Breast epithelium (tissue), 4 donors: ENCODE data around the gene SHISA2. TPM values are rescaled to one million over a fixed set of nuclear protein-coding genes. Genes with fewer than 3 reads are reported as not detected.

Experiments
- DNase-seq, 2 donors: peaks; one replicate each; pipeline ENCODE4 v3.0.0-alpha.2; 2019; ENCODE audit warnings: low spot score in 2 of 2
- H3K27ac ChIP-seq, 2 donors: fragments of 200-600 bp; sonication (generic) in 1 of 2; one replicate each; pipeline ENCODE4 v1.5.1; 2016 to 2019; ENCODE audit warnings: mild to moderate bottlenecking in 1 of 2
- H3K27me3 ChIP-seq, 2 donors: fragments of 200-600 bp; sonication (generic) in 1 of 2; one replicate each; pipeline versions ENCODE4 v1.5.1 to v1.6.0; 2017 to 2019; ENCODE audit warnings: control low read depth in 1 of 2, mild to moderate bottlenecking in 1 of 2
- H3K36me3 ChIP-seq: fragments of 200-600 bp; one replicate; pipeline ENCODE4 v1.5.1; 2019
- H3K4me1 ChIP-seq, 2 donors: fragments of 200-600 bp; sonication (generic); one replicate each; pipeline ENCODE4 v1.5.1; 2016 to 2019; ENCODE audit warnings: control low read depth in 1 of 2
- H3K4me3 ChIP-seq, 3 donors: fragments of 200-600 bp; sonication (generic); 1 replicate in 2 of 3; 2 replicates in 1 of 3; pipeline ENCODE4 v1.5.1; 2016 to 2019; ENCODE audit warnings: mild to moderate bottlenecking in 3 of 3, moderate library complexity in 2 of 3
- H3K9me3 ChIP-seq, 2 donors: fragments of 200-600 bp; sonication (generic) in 1 of 2; one replicate each; pipeline ENCODE4 v1.5.1; 2016 to 2019; ENCODE audit warnings: control low read depth in 1 of 2
- POLR2A ChIP-seq: fragments of 450-650 bp; IDR thresholded peaks from one replicate; pipeline ENCODE4 v1.6.1; 2016; ENCODE audit warnings: antibody characterized with exemption, mild to moderate bottlenecking, moderate library complexity
- POLR2AphosphoS5 ChIP-seq, 3 donors: sonication (generic); formaldehyde crosslinking; IDR thresholded peaks; one replicate each; pipeline ENCODE4 v1.6.1; 2017; ENCODE audit warnings: antibody characterized with exemption in 3 of 3
- intact Hi-C: fragments of 100-400 bp; cut with DNase I; formaldehyde crosslinking; loops from one replicate; pipeline ENCODE4 v1.15.1; 2023; ENCODE audit warnings: low total_unique reads
- total RNA-seq, 3 donors: library from RNA; depleted of rRNA; stranded (reverse); fragments of >200 nt; gene quantifications; one replicate each; pipeline ENCODE4 v1.1.0, GENCODE V29; 2016
- TF ChIP-seq, protein P1 (sequence below), 3 donors: fragments of 450-650 bp; IDR thresholded peaks; one replicate each; pipeline ENCODE4 v1.5.1; 2016 to 2017; ENCODE audit warnings: antibody characterized with exemption in 3 of 3, mild to moderate bottlenecking in 3 of 3, moderate library complexity in 3 of 3

The SHISA2 gene
- total RNA-seq, 3 donors from 2014 or later = 0.64 to 43.8 (median 2.6) TPM

DNA sequence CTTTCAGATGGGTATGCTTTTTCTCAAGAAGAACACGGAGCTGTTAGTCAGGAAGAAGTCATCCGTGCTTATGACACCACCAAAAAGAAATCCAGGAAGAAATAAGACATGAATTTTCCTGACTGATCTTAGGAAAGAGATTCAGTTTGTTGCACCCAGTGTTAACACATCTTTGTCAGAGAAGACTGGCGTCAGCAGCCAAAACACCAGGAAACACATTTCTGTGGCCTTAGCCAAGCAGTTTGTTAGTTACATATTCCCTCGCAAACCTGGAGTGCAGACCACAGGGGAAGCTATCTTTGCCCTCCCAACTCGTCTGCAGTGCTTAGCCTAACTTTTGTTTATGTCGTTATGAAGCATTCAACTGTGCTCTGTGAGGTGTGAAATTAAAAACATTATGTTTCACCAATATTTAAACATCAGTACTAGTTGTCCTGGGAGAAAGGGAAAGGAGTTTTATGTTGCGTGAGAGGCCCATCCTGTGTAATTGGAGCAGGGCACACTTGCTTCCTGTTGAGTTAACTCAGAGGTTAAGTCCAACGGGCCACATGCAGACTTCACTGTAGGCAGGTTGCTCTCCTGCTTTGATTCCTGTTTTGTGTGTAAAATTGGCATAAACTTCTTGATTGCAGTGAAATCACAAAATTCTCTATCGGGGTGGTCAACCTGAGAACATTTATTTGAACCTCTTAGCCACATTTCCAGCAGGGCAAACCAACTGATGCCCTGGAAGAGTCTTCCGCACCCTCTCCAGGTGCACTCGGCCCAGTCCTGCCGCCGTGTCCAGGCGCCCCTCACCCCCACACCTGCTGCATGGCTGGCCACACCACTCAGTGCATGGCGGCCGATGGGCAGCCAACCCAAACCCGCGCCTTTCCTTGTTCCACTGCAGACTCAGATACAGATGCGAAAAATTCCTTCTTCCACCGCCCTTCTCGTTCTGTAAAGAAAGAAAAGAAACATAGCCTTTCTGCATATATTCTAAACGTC lies 31.6 kb downstream of the SHISA2 start:
- H3K36me3 ChIP-seq = no peaks in the 10 kb centered on the region
- no peak for DNase-seq
- TF ChIP-seq POLR2A (no peak), POLR2AphosphoS5 (IDR thresholded peaks at IDR 0.05) (no peak)
- TF ChIP-seq, protein P1, sequence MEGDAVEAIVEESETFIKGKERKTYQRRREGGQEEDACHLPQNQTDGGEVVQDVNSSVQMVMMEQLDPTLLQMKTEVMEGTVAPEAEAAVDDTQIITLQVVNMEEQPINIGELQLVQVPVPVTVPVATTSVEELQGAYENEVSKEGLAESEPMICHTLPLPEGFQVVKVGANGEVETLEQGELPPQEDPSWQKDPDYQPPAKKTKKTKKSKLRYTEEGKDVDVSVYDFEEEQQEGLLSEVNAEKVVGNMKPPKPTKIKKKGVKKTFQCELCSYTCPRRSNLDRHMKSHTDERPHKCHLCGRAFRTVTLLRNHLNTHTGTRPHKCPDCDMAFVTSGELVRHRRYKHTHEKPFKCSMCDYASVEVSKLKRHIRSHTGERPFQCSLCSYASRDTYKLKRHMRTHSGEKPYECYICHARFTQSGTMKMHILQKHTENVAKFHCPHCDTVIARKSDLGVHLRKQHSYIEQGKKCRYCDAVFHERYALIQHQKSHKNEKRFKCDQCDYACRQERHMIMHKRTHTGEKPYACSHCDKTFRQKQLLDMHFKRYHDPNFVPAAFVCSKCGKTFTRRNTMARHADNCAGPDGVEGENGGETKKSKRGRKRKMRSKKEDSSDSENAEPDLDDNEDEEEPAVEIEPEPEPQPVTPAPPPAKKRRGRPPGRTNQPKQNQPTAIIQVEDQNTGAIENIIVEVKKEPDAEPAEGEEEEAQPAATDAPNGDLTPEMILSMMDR (IDR thresholded peaks at IDR 0.05) = no peak
- H3K4me1 ChIP-seq = no peaks in the 10 kb centered on the region
- intact Hi-C loops = no loop called here
- H3K27me3 ChIP-seq = peaks cover 0 to 2% of the 10 kb centered on the region in 2 donors
- no peaks in the 10 kb centered on the region for H3K9me3 ChIP-seq
- no peak overlapping the region for H3K4me3 ChIP-seq
- no peak overlapping the region for H3K27ac ChIP-seq

DNA sequence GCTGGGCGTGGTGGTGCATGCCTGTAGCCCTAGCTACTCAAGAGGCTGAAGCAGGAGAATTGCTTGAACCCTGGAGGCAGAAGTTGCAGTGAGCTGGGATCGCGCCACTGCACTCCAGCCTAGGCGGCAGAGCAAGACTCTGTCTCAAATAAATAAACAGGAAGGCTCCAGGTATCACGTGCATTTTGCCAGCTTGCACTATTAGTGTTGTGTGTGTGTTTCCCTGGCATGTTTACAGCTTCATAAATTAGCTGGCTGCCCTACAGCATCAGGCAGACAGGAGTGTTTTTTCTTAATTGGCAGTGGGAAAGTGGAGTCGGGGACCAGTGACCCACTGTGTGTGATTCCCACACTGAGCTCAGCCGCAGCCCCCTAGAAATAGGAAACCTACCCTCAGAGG lies 32.6 kb downstream of the SHISA2 start:
- Histone ChIP-seq H3K36me3 (no peaks in the 10 kb centered on the region), H3K27ac (no peak overlapping the region), H3K4me1 (no peaks in the 10 kb centered on the region), H3K9me3 (no peaks in the 10 kb centered on the region), H3K27me3 (peaks cover 0 to 2% of the 10 kb centered on the region in 2 donors), H3K4me3 (no peak overlapping the region)
- intact Hi-C loops = no loop called here
- DNase-seq = no peak
- TF ChIP-seq, protein P1 (IDR thresholded peaks at IDR 0.05) = no peak
- TF ChIP-seq POLR2A (no peak), POLR2AphosphoS5 (IDR thresholded peaks at IDR 0.05) (no peak)

DNA sequence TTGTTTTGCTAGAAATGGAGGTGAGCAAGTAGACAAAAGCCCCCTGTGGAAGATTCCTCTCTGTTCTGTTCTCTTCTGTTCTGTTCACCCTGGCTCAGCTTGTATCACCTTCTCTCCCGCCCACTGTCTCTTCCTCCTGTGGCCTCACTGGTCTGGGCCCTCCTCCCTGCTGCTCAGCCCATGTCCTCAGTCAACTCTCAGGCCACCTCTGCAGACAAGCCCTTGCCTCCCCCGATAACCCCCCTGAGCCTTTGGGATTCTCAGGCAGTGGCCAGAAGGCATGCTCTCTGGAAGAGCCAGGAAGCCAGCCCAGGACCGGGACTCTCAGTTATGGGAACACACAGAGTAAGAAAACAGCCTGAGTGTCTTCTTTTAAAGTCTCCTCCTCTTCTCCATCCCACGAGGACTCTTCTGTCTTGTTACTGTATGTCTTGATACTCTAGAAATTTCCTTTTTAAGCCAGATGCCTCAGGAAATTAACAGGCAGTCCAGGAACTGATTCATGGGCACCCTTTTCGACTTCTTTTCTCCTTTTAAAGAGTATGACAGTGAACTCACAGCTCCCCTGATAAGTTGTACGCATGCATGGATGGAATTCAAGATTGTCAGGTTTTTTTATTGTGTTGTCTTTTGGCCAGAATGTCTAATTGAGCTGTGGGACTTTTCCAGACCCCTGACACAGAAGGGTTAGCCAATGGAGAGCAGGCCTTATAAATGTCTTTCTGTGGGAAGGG lies 33.7 kb downstream of the SHISA2 start:
- Histone ChIP-seq H3K4me3 (no peak overlapping the region), H3K36me3 (no peaks in the 10 kb centered on the region), H3K27me3 (peaks cover 0 to 2% of the 10 kb centered on the region in 2 donors), H3K27ac (no peak overlapping the region), H3K9me3 (peaks cover 0 to 5% of the 10 kb centered on the region in 2 donors), H3K4me1 (no peaks in the 10 kb centered on the region)
- DNase-seq = no peak
- intact Hi-C loops = no loop called here
- TF ChIP-seq POLR2A = no peak
- no peak for TF ChIP-seq POLR2AphosphoS5 (IDR thresholded peaks at IDR 0.05)
- TF ChIP-seq, protein P1 (IDR thresholded peaks at IDR 0.05) = no peak

DNA sequence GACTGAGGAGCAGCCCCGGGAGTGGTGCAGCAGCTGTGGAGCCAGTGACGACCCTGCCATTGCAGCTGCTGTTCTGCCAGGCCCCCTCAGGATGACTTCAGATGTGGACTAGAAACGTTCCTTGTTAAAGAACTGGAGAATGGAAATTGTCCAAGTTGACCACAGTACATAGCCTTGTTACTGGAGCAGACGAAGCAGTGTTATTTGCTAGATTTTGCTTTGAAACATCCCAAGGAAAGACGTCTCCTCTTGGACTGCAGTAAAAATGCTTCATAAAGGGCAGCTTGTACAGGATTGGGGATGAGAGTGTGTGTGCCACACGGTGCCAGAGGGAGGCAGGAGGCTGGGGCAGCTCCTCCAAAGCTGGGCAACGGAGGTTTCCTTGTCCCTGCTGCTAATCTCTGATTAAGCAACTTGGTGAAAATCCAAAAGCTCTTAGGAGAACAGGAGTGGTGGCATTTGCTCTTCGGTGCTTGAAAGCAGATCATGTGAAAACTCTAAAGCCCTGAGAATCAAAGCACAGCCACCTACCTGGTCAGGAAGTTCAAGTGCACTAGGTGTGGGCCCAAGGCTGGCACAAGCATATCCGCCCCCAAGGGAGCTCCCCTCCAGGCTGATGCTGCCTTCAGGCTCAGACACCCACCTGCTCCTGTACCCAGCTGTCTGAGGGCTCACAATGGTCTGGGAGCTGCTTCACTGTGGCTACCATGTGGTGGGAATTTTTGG lies 34.5 kb downstream of the SHISA2 start:
- Histone ChIP-seq H3K4me1 (no peaks in the 10 kb centered on the region), H3K27ac (no peak overlapping the region), H3K27me3 (peaks cover 0 to 2% of the 10 kb centered on the region in 2 donors), H3K4me3 (no peak overlapping the region), H3K36me3 (no peaks in the 10 kb centered on the region), H3K9me3 (peaks cover 0 to 5% of the 10 kb centered on the region in 2 donors)
- TF ChIP-seq POLR2A (no peak), POLR2AphosphoS5 (IDR thresholded peaks at IDR 0.05) (no peak)
- TF ChIP-seq, protein P1 (IDR thresholded peaks at IDR 0.05) = no peak
- no peak for DNase-seq
- intact Hi-C loops = no loop called here
